ENCODE results near the gene CD28. TPM values are rescaled to one million over a fixed set of nuclear protein-coding genes. Genes with fewer than 3 reads are reported as not detected.
"Not testable (repeated sequence)": the region's sequence is repeated elsewhere in the genome, so short reads cannot be mapped to it uniquely, and the experiment has no call there.

The CD28 gene
- total and polyA plus RNA-seq, 2 donors (not counting 3 experiments of a cell fraction or from before 2014, with no cell fraction given): 0.15 TPM; not detected in 1

- Histone ChIP-seq H3K4me1 (ENCODE audit: control insufficient read depth, extremely low read depth, insufficient read depth, low read length) (no peaks in the 10 kb centered on the region), H3K27ac (ENCODE audit: insufficient read depth, low read depth, low read length) (no peak overlapping the region), H3K9ac (replicated peaks; ENCODE audit: extremely low read depth, insufficient read depth, low read length) (no peak overlapping the region), H2AFZ (ENCODE audit: low read depth, low read length) (no peak overlapping the region), H3K9me3 (replicated peaks; ENCODE audit: control insufficient read depth, insufficient read depth, low read length) (no peaks in the 10 kb centered on the region), H3K79me2 (ENCODE audit: control insufficient read depth, insufficient read depth, low read length) (no peaks in the 10 kb centered on the region), H3K4me2 (ENCODE audit: insufficient read depth, low read length) (no peak overlapping the region), H3K4me3 (replicated peaks in 1 of 3; ENCODE audit: insufficient read depth in 1 of 3, low read depth in 1 of 3, low read length in 3 of 3) (no peak overlapping the region), H3K27me3 (ENCODE audit: control insufficient read depth in 2 of 2, insufficient read depth in 2 of 2, low read length in 2 of 2) (no peaks in the 10 kb centered on the region), H3K9me1 (replicated peaks; ENCODE audit: control insufficient read depth, extremely low read depth, insufficient read depth, low read length) (no peaks in the 10 kb centered on the region), H4K20me1 (replicated peaks; ENCODE audit: control insufficient read depth, extremely low read depth, insufficient read depth, low read length) (no peaks in the 10 kb centered on the region), H3K36me3 (ENCODE audit: control insufficient read depth in 2 of 2, extremely low read depth in 1 of 2, insufficient read depth in 2 of 2, low read length in 2 of 2) (no peaks in the 10 kb centered on the region)
- DNase-seq (ENCODE audit: low read depth, low spot score): no peak
- ChIA-PET POLR2A (interaction anchor here (0.7 kb wide), 1 partner anchor 268 kb away, joined by 4 read pairs; no protein-coding TSS in a partner anchor), CTCF (no interaction called here)
- intact Hi-C loops (cut with micrococcal nuclease) (no loop called here), dilution Hi-C loops (cut with MboI; ENCODE audit: extremely low pct_ligation_motif_present, low sequenced_read_pairs) (no loop called here)
- no peak for TF ChIP-seq JUN (IDR thresholded peaks at IDR 0.05; ENCODE audit: borderline replicate concordance, insufficient read depth, insufficient read length, low read depth)
- no peak for TF ChIP-seq GATA2 (IDR thresholded peaks at IDR 0.05; ENCODE audit: insufficient read depth, insufficient read length, low read depth, low read length)
- BruUV-seq (replicated peaks): no TSS peak
- FAIRE-seq: no peak
These were observed 70.6 kb downstream of the CD28 start for GRCh38 chr2:203777030-203777429.

- H4K20me1 ChIP-seq (replicated peaks; ENCODE audit: control insufficient read depth, extremely low read depth, insufficient read depth, low read length); H3K27me3 ChIP-seq (ENCODE audit: control insufficient read depth in 2 of 2, insufficient read depth in 2 of 2, low read length in 2 of 2); H3K4me1 ChIP-seq (ENCODE audit: control insufficient read depth, extremely low read depth, insufficient read depth, low read length); H3K79me2 ChIP-seq (ENCODE audit: control insufficient read depth, insufficient read depth, low read length); intact Hi-C loops (cut with micrococcal nuclease); H3K27ac ChIP-seq (ENCODE audit: insufficient read depth, low read depth, low read length); POLR2A ChIA-PET; H3K4me3 ChIP-seq (replicated peaks in 1 of 3; ENCODE audit: insufficient read depth in 1 of 3, low read depth in 1 of 3, low read length in 3 of 3); H3K9ac ChIP-seq (replicated peaks; ENCODE audit: extremely low read depth, insufficient read depth, low read length); BruUV-seq (replicated peaks); H3K9me3 ChIP-seq (replicated peaks; ENCODE audit: control insufficient read depth, insufficient read depth, low read length); H2AFZ ChIP-seq (ENCODE audit: low read depth, low read length); H3K4me2 ChIP-seq (ENCODE audit: insufficient read depth, low read length); FAIRE-seq; H3K9me1 ChIP-seq (replicated peaks; ENCODE audit: control insufficient read depth, extremely low read depth, insufficient read depth, low read length); DNase-seq (ENCODE audit: low read depth, low spot score); H3K36me3 ChIP-seq (ENCODE audit: control insufficient read depth in 2 of 2, extremely low read depth in 1 of 2, insufficient read depth in 2 of 2, low read length in 2 of 2); dilution Hi-C loops (cut with MboI; ENCODE audit: extremely low pct_ligation_motif_present, low sequenced_read_pairs): not testable (repeated sequence)
- CTCF ChIA-PET: interaction anchor here (1.5 kb wide), 1 partner anchor 10 kb away, joined by 5 read pairs; no protein-coding TSS in a partner anchor
These were observed 73.1 kb downstream of the CD28 start for GRCh38 chr2:203779477-203780073.
